HG02642 (cell line): Measurements from ENCODE around the gene C2orf42.
"Not testable (repeated sequence)": the region's sequence is repeated elsewhere in the genome, so short reads cannot be mapped to it uniquely, and the experiment has no call there.

ENCODE experiments used
- ATAC-seq: cut with Tn5 transposase; IDR thresholded peaks from one replicate; pipeline ENCODE4 v1.9.1; 2021; ENCODE audit warnings: mild to moderate bottlenecking; ENCODE audit not compliant: unreplicated experiment, poor library complexity

The C2orf42 gene

GRCh38 chr2:70111752-70112591 is 78.8 kb downstream of the C2orf42 start:
- no peak for ATAC-seq

GRCh38 chr2:70110397-70110796 is 80.4 kb downstream of the C2orf42 start:
- ATAC-seq = not testable (repeated sequence)

- not testable (repeated sequence) for ATAC-seq
Observed at GRCh38 chr2:70106138-70106537, 84.7 kb downstream of the C2orf42 start.

- ATAC-seq = no peak
Observed at GRCh38 chr2:70104231-70105111, 86.3 kb downstream of the C2orf42 start.

DNA sequence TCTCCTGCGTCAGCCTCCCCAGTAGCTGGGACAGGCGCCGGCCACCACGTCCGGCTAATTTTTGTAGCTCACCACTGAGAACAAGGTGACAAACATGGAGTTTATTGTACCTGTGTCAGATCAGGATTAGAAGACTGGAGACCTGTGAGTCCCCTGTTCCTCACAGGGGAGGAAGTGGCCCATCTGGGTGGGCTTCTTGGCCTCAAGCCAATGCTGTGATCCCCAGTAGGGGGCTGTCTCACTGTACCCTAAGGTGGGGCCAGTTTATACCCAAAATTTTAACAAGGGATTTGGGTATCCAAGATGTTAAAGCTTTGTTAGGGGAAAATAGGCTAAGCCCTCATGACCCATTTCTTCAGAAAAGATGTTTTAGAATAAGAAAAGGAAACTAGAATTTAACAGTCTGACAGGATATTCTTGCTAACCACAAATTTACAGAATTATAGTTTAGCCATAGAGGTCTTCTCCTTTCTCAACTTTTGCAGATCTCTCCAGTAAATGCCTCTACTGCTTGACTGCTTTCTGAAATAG is 87.2 kb downstream of the C2orf42 start:
- ATAC-seq = no peak

- ATAC-seq = not testable (repeated sequence)
Observed at GRCh38 chr2:70102323-70102905, 88.4 kb downstream of the C2orf42 start.

GRCh38 chr2:70101686-70102085 is 89.1 kb downstream of the C2orf42 start:
- not testable (repeated sequence) for ATAC-seq

DNA sequence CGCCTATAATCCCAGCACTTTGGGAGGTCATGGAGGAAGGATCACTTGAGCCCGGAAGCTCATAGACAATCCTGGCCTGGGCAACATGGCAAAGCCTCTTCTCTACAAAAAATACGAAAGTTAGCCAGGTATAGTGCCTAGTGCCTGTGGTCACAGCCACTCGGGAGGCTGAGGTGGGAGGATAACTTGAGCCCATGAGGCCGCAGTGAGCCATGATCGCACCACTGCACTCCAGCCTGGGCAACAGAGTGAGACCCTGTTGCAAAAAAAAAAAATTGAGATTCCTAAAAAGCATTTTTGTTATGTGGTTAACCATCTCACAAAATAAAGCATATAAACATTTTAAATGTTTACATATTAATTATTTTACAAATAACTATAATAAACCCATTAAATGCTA is 89.6 kb downstream of the C2orf42 start:
- no peak for ATAC-seq
